H1 (cell line): Measurements from ENCODE around the gene PRKAR1B. TPM values are rescaled to one million over a fixed set of nuclear protein-coding genes. Genes with fewer than 3 reads are reported as not detected.

Experiments
- CHD7 ChIP-seq: fragments of 300-600 bp; sonication (generic); IDR thresholded peaks from 2 replicates; pipeline ENCODE4 v1.7.1; 2012; ENCODE audit warnings: low read length, moderate library complexity, mild to moderate bottlenecking, inconsistent platforms; ENCODE audit not compliant: insufficient replicate concordance
- polyA plus RNA-seq, 7 experiments: library from polyadenylated mRNA; depleted of rRNA in 3 of 7; stranded (reverse) in 5 of 7; unstranded in 2 of 7; fragments of >200 nt in 5 of 7; fragments of 200-250 nt in 2 of 7; gene quantifications; 1 replicate in 5 of 7; 2 replicates in 1 of 7; 4 replicates in 1 of 7; pipeline versions ENCODE4 v1.2.1 to v1.2.3, GENCODE V29; 2011 to 2013; ENCODE audit warnings: missing spikeins in 2 of 7, mixed read lengths in 2 of 7
- total RNA-seq: library from RNA; stranded (reverse); fragmentation: NEBNext Ultra II Directional; extraction: Animal tissue kit (Norgen Biotek cat#: 25700); gene quantifications from 2 replicates; pipeline ENCODE4 v1.2.1, GENCODE V29; 2021

Gene PRKAR1B
- total and polyA plus RNA-seq, 2 of the 8 experiments (the other 6 are each of a cell fraction or from before 2014, with no cell fraction given): 12.3 to 55.7 TPM

DNA sequence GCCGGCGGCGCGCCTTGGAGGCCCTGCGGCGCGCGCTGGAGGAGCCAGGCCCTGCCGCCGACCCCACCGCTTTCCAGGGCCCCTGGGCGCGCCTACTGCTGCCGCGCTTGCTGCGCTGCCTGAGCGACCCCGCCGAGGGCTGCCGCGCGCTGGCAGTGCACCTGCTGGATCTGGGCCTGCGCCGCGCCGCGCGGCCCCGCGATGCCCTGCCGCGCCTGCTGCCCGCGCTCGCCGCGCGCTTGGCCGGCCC lies 302 bp downstream of the PRKAR1B start (continued):
- TF ChIP-seq CHD7: no peak
- TF ChIP-seq, all 59 proteins: peak for 3
